ENCODE data around the gene GRHPR. TPM values are rescaled to one million over a fixed set of nuclear protein-coding genes. Genes with fewer than 3 reads are reported as not detected.

The GRHPR gene
- total RNA-seq (2014; rRNA removed; shearing (Covaris generic)) (135 and 148 TPM in 2 replicates), total RNA-seq (2022) (105 and 106 TPM in 2 replicates), Bru-seq, nascent RNA (percentile 76 among the genes with signal in this experiment), BruChase-seq, experiment 1, labeled RNA remaining after a 6-hour chase (percentile 79 among the genes with signal in this experiment), BruChase-seq, experiment 2, labeled RNA remaining after a 2-hour chase (percentile 74 among the genes with signal in this experiment)
- long read RNA-seq, full-length matches to known transcripts: 67 of 221 reads
- long read RNA-seq, partial matches to known transcripts: 12 of 221 reads
- long read RNA-seq, other reads (novel, unspliced or antisense): 142 of 221 reads

- peak; percentile 85 for DNase-seq (ENCODE audit: low spot score)
- Histone ChIP-seq H3K4me2 (ENCODE audit: low read length) (peak within 1 kb of the TSS; percentile 74), H3K27ac (ENCODE audit: low read depth, low read length, poor library complexity, severe bottlenecking) (peak within 1 kb of the TSS; percentile 55), H2AFZ (ENCODE audit: low read length) (peak within 1 kb of the TSS; percentile 59), H3K4me3 (ENCODE audit: low read depth, low read length, poor library complexity, severe bottlenecking) (peak within 1 kb of the TSS; percentile 82), H3K9me2 (ENCODE audit: insufficient read depth, low read length) (no peaks in the 10 kb centered on the region), H3K36me3 (ENCODE audit: insufficient read depth, low read length) (peaks cover 36% of the 10 kb centered on the region), H3K79me2 (ENCODE audit: insufficient read depth, low read depth, low read length) (peaks cover 17% of the 10 kb centered on the region; the same call in 1 of the 2 replicates), H4K20me1 (ENCODE audit: insufficient read depth, low read length) (no peaks in the 10 kb centered on the region), H3K4me1 (ENCODE audit: insufficient read depth, low read length, poor library complexity, severe bottlenecking) (peaks cover 55% of the 10 kb centered on the region), H3K9me3 (ENCODE audit: low read length) (no peaks in the 10 kb centered on the region)
- no peak for TF ChIP-seq EZH2phosphoT487 (IDR thresholded peaks at IDR 0.05; ENCODE audit: borderline replicate concordance, low read depth, low read length)
- CTCF ChIA-PET (ENCODE audit: unreplicated experiment): no interaction called here
- BruUV-seq (replicated peaks): TSS peak; percentile 76
- POLR2A ChIA-PET: interaction anchor here (0.6 to 1.6 kb wide), 7 partner anchors 10 to 153 kb away, joined by 3 to 5 read pairs (median 3); no protein-coding TSS in a partner anchor
- intact Hi-C loops (cut with micrococcal nuclease; ENCODE audit: unreplicated experiment): loop anchor here (2.0 to 10.0 kb wide), 2 partner anchors 42 to 658 kb away; partner anchors contain the start of gene ZBTB5
These were observed at the start of gene GRHPR for GRCh38 chr9:37422289-37423104. GRHPR (plus strand) TSS chr9:37422696; CDS start chr9:37422751, 55 bp downstream.

- Histone ChIP-seq H3K9me3 (ENCODE audit: low read length) (no peaks in the 10 kb centered on the region), H3K27ac (ENCODE audit: low read depth, low read length, poor library complexity, severe bottlenecking) (peak overlapping the region; percentile 99), H3K9me2 (ENCODE audit: insufficient read depth, low read length) (no peaks in the 10 kb centered on the region), H2AFZ (ENCODE audit: low read length) (no peak overlapping the region; the same call in 1 of the 2 replicates), H3K36me3 (ENCODE audit: insufficient read depth, low read length) (peaks cover under 1% of the 10 kb centered on the region; the same call in 1 of the 2 replicates), H3K79me2 (ENCODE audit: insufficient read depth, low read depth, low read length) (no peaks in the 10 kb centered on the region; the same call in 1 of the 2 replicates), H3K4me1 (ENCODE audit: insufficient read depth, low read length, poor library complexity, severe bottlenecking) (peaks cover 93% of the 10 kb centered on the region), H4K20me1 (ENCODE audit: insufficient read depth, low read length) (no peaks in the 10 kb centered on the region), H3K4me2 (ENCODE audit: low read length) (peak overlapping the region; percentile 80), H3K4me3 (ENCODE audit: low read depth, low read length, poor library complexity, severe bottlenecking) (no peak overlapping the region)
- BruUV-seq (replicated peaks): no TSS peak
- intact Hi-C loops (cut with micrococcal nuclease; ENCODE audit: unreplicated experiment): loop anchor here (5.0 kb wide), 2 partner anchors 341 to 376 kb away; partner anchors contain the start of gene PAX5
- POLR2A ChIA-PET: interaction anchor here (0.5 to 12.9 kb wide), 25 partner anchors 9 to 368 kb away, joined by 3 to 298 read pairs (median 8); partner anchors contain the start of gene POLR1E
- TF ChIP-seq EZH2phosphoT487 (IDR thresholded peaks at IDR 0.05; ENCODE audit: borderline replicate concordance, low read depth, low read length) (no peak), CTCF (conservative IDR thresholded peaks at IDR 0.05; ENCODE audit: low read length) (no peak)
- no peak for DNase-seq (ENCODE audit: low spot score)
- CTCF ChIA-PET (ENCODE audit: unreplicated experiment): interaction anchor here (0.9 to 3.3 kb wide), 6 partner anchors 9 to 39 kb away, joined by 3 to 21 read pairs (median 6); no protein-coding TSS in a partner anchor
These were observed 49.7 kb upstream of the GRHPR start for GRCh38 chr9:37372839-37373238.

- ChIA-PET POLR2A (interaction anchor here (0.5 to 12.9 kb wide), 32 partner anchors 10 to 1731 kb away, joined by 3 to 298 read pairs (median 5); partner anchors contain the start of genes PAX5 and POLR1E), CTCF (ENCODE audit: unreplicated experiment) (interaction anchor here (0.6 to 3.3 kb wide), 7 partner anchors 15 to 501 kb away, joined by 3 to 21 read pairs (median 4); no protein-coding TSS in a partner anchor)
- TF ChIP-seq EZH2phosphoT487 (IDR thresholded peaks at IDR 0.05; ENCODE audit: borderline replicate concordance, low read depth, low read length) (no peak), CTCF (conservative IDR thresholded peaks at IDR 0.05; ENCODE audit: low read length) (no peak)
These were observed 48.9 kb upstream of the GRHPR start for GRCh38 chr9:37373621-37374020.

More at GRCh38 chr9:37373621-37374020, 48.9 kb upstream of the GRHPR start:
- Histone ChIP-seq H4K20me1 (ENCODE audit: insufficient read depth, low read length) (no peaks in the 10 kb centered on the region), H2AFZ (ENCODE audit: low read length) (peak overlapping the region; percentile 1; the same call in 1 of the 2 replicates), H3K9me2 (ENCODE audit: insufficient read depth, low read length) (no peaks in the 10 kb centered on the region), H3K36me3 (ENCODE audit: insufficient read depth, low read length) (no peaks in the 10 kb centered on the region), H3K79me2 (ENCODE audit: insufficient read depth, low read depth, low read length) (no peaks in the 10 kb centered on the region; the same call in 1 of the 2 replicates), H3K4me2 (ENCODE audit: low read length) (peak overlapping the region; percentile 80), H3K4me1 (ENCODE audit: insufficient read depth, low read length, poor library complexity, severe bottlenecking) (peaks cover 97% of the 10 kb centered on the region), H3K4me3 (ENCODE audit: low read depth, low read length, poor library complexity, severe bottlenecking) (no peak overlapping the region), H3K27ac (ENCODE audit: low read depth, low read length, poor library complexity, severe bottlenecking) (peak overlapping the region; percentile 99), H3K9me3 (ENCODE audit: low read length) (no peaks in the 10 kb centered on the region)
- no TSS peak for BruUV-seq (replicated peaks)
- intact Hi-C loops (cut with micrococcal nuclease; ENCODE audit: unreplicated experiment): loop anchor here (5.0 kb wide), 2 partner anchors 341 to 376 kb away; partner anchors contain the start of gene PAX5
- DNase-seq (ENCODE audit: low spot score): no peak
